IPS-NIHi11 (cell line): ENCODE measurements around the gene PAM16.

Source experiments
- DNase-seq: peaks from one replicate; pipeline ENCODE4 v3.0.0; 2012; ENCODE audit warnings: mixed read lengths, low spot score

PAM16 gene

GRCh38 chr16:4319454-4320421 lies 31.4 kb downstream of the PAM16 start:
- peak; percentile 14 for DNase-seq

- DNase-seq: no peak
These were observed 32.2 kb downstream of the PAM16 start for GRCh38 chr16:4318967-4319366.

- peak; percentile 21 for DNase-seq
These were observed 32.6 kb downstream of the PAM16 start for GRCh38 chr16:4318451-4318910.

- peak; percentile 23 for DNase-seq
These were observed 33.3 kb downstream of the PAM16 start for GRCh38 chr16:4317532-4318450.

- DNase-seq: peak; percentile 48
These were observed 34.1 kb downstream of the PAM16 start for GRCh38 chr16:4316864-4317531.

GRCh38 chr16:4316108-4316863 lies 34.8 kb downstream of the PAM16 start:
- DNase-seq: peak; percentile 56

- DNase-seq: peak; percentile 90
These were observed 35.7 kb downstream of the PAM16 start, which contains the start of gene GLIS2 for GRCh38 chr16:4315186-4316107. Gene GLIS2, plus strand, starts transcription at chr16:4316067. Its CDS starts 16,214 bp downstream, at chr16:4332281.

GRCh38 chr16:4314532-4315185 lies 36.5 kb downstream of the PAM16 start:
- peak; percentile 23 for DNase-seq

GRCh38 chr16:4313563-4314531 lies 37.3 kb downstream of the PAM16 start:
- DNase-seq: peak; percentile 76

- DNase-seq: peak; percentile 55
These were observed 41.3 kb downstream of the PAM16 start for GRCh38 chr16:4309833-4310266.

- no peak for DNase-seq
These were observed 41.9 kb downstream of the PAM16 start for GRCh38 chr16:4309102-4309832.

- DNase-seq: peak; percentile 97
These were observed 43.7 kb downstream of the PAM16 start for GRCh38 chr16:4307215-4308037.

GRCh38 chr16:4306470-4307214 lies 44.5 kb downstream of the PAM16 start:
- no peak for DNase-seq

GRCh38 chr16:4303973-4304372 lies 47.1 kb downstream of the PAM16 start:
- peak; percentile 5 for DNase-seq

- DNase-seq: no peak
These were observed 49.2 kb downstream of the PAM16 start for GRCh38 chr16:4301968-4302367.

GRCh38 chr16:4301177-4301576 lies 49.9 kb downstream of the PAM16 start:
- DNase-seq: no peak
